HuH-7.5 (cell line): ENCODE results near the gene STK39.
"Not testable (repeated sequence)": the region's sequence is repeated elsewhere in the genome, so short reads cannot be mapped to it uniquely, and the experiment has no call there.

ENCODE experiments used
- DNase-seq: peaks from one replicate; pipeline ENCODE4 v3.0.0; 2011; ENCODE audit warnings: low spot score

Gene STK39

DNA sequence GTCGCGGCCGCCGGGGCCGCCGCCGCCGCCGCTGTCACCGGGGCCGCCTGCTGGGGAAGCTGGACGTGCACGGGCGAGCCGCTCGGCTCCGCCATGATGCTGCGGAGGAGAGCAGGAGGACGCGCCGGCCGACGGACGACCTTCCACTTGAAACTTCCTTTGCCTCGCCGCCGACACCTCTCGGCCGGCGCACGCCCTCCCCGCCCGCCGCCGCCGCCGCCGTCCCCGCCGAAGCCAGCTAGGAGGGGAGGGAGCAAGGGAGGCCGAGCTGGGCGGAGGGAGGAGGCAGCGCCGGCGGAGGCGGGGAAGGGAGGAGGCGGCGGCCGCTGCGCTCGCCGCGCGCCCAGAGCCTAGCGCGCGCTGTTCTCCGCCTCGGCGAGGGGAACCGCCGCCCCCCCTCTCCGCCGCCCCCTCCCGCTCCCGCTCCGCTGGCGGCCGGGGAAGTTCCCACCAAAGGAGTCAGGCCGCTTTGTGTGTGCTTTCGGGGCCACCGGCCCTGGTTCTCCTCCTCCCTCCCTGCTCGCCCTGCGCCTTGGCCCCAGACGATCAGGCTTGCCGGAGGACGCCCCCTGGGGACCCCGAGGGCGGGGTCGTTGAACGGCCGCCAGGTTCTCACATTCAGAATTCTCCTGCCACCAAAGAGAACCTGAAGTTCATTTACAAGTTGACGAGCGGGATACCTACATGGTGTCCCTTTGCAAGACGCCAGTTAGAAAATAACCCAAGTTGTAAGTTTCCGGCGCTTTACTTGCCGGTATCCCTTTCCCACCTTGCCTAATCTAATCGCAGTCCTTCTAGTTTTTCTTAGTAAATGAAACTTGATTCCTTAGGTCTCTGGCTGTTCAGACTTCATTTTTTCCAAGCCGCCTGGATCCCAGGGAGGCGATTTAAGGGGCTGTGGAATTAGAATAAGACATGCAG lies at the start of gene STK39:
STK39 (minus strand) TSS at position 255 of the 921 bp plus-strand sequence; CDS start at position 95, 160 bp downstream.
- peak; percentile 66 for DNase-seq

DNA sequence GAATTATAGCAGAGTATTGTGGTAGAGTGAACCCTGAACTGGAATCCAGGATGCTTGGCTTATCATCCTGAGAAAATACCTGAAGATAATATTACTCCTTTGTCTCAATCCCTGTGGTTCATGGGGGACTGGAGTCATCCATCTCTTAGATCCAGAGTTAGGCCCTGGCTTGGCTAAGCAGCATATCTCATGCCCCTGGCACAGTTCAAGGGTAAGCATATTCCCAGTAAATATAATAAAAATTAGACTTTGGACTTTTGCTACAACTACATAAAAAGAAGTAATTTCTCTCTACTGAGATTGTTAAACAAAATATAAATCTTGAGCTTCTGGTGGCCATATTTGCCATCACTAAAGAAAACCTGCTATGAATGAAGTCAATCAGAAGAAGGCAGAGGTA lies 47.7 kb upstream of the STK39 start:
- DNase-seq = no peak

DNA sequence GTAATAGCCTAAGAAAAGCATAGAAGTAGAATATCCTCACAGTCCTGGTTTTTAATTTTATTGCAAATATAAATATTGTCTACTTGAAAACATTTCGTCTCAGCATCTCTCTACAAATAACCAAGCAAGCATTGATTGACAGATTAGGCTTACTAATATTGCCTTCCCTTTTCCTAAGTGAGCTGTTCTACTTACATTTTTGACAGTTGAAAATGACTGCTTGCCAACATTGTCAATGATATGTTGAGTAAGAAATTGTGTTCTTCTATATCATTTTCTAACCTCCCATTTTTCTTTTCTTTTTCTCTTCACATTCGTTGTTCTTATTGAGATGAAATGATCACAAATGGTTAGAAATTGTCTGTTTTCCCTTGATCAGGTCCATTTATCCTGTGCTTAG lies 47.0 kb upstream of the STK39 start:
- no peak for DNase-seq

DNA sequence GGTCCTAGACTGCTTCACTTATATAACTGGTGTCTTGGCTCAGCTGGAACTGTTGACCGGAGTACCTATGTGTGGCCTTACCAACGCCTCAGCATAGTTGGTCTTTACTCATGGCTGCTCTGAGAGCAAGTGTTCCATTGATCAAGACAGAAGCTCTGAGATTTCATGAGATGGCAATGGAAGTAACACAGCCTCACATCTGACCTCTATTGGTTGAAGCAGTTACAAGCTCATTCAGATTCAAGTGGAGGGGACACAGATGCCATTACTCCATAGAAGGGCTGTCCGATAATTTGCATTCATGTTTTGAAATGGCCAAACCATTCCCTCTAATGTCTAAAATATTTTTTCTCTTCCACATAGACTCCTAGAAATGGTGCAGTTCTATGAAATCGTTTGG lies 46.4 kb upstream of the STK39 start:
- DNase-seq = no peak

DNA sequence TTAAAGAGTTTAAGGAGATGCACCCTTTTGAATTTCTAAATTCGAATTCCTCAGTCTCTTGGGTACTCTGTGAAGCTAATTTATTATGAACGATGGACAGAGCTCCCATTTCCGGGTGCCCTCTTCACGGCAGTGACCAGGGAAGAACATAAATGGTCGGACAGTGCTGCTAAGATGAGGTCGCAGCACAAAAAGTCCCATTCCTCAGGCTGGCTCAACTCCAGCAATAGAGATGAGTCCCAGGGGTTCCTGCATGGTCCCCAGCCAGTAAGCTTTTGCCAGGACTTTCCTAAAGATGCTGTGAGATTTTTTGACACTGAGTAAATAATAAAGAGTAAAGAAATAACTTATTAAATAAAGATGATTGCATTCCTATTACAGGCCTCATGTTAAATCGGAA lies 43.0 kb upstream of the STK39 start:
- no peak for DNase-seq

DNA sequence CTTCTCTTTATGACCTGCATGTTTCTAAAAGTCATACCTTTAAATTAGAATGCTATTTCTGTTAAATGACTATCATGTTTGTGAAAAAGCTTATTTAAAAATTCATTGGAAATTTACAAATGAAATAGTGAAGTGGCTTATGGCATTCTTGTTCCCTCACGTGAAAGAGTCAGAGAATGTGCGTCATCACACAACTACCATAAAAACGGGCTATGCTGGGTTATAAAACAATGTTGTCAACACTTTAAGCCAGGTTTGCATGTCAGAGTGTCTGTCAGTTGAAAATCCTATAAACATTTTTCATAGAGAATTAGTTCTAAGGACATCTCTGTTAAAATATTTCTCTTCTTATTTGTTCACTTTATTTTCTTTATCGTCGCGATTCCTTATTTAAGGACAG lies 42.5 kb upstream of the STK39 start:
- DNase-seq = no peak

DNA sequence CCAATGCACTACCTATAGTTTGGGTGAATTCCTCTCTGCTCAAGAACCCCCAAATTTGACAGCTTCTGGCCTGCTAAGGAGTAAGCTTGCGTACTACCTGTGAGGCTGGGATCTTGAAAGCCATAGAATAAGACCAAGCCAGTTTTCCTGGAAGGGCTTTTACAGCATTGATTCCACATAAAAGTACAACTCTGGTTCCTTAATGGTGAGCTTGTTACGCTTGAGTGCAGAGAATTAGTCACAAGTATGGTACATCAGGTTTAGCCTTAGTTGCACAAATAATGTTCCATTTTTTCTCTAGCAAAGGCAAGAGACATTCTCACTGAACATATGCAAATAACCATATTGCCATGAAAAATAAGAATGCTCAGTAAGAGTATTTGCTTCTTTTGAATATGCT lies 39.1 kb upstream of the STK39 start:
- no peak for DNase-seq

DNA sequence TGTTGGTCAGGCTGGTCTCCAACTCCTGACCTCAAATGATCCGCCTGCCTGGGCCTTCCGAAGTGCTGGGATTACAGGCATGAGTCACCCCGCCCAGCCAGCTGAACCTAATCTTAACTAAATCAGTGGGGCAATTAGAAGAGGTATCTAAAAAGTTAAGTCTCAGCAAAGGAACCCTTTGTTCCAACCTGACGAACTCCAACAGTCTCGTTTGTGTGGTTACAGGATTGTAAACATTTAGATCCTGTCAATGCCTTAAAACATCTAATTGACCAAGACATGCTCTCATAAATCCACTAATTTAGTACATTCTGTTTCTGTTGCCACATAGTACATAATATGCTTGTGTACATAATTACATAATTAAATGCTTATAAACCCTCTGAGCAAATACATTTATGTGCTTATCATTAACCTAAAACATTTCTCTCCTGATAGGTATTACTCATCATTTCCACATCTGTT lies 31.1 kb upstream of the STK39 start:
- peak; percentile 13 for DNase-seq

DNA sequence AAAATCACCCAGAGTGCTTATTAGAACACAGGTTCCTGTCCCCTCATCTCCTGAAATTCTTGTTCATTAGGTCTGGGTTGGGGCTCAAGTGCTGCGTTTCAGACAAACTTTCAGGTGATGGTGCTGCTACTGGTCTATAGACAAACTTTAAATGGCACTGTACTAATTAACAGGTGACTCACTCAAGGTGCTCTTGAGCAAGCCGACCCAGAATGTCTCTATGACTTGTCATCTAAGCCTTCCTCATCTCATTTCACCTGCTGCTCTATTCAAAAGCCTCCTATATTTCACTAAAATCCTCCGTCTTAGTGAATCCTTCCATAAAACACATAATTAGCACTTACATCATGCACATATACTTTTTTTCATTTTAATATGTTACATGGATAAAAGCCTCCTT lies 29.9 kb upstream of the STK39 start:
- DNase-seq = no peak

DNA sequence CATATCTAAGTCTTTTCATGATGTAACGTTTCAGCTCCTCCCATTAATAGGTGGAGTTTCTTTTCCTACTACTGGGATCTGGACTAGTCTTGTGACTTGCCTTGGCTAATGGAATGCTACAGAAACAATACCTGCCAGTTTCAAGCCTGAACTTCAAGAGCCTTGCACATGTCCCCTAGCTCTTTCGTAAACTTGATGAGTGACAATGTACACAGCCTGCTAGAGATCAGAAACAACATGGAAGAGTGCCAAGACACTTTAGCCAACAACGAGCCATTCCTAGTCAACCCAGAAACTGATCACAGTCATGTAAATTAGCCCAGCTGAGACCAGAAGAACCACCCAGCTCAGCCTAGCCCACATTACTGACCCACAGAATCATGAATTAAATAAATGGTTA lies 24.8 kb upstream of the STK39 start:
- DNase-seq = peak; percentile 32

DNA sequence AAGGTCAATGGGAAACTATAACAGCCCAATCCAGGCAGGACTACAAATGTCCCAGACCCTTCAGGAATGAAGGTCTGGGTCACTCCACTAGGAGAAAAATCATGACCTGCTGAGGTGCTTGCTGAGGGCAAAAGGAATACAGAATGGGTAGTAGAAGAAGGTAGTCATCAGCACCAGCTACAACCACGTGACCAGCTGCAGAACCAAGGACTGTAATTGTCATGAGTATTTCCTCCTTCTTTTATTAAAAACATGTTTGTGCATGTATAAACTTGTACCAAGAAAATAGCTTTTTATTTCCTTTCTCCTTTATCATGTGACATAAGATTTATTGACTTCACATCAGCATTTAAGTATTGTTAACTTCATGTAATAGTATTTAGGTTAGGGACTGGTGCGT lies 15.5 kb upstream of the STK39 start:
- DNase-seq = not testable (repeated sequence)

DNA sequence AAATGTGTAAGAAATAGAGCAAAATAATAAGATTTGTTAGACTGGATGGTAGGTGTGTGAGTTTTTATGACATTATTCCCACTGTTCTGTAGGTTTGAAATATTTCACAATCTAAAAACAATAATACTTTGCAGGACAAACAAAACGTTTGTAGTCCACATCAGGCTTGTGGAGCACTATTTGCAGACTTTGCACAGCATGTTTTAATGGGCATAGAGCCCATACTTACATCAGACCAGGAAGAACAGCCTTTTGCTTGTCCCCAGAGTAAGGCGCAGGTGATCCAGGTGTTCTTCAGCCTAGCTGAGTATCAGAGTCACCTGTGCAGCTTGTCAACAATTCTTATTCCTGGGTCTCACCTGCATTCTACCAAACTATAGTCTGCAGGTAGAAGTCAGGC lies 9.1 kb upstream of the STK39 start:
- DNase-seq = no peak

DNA sequence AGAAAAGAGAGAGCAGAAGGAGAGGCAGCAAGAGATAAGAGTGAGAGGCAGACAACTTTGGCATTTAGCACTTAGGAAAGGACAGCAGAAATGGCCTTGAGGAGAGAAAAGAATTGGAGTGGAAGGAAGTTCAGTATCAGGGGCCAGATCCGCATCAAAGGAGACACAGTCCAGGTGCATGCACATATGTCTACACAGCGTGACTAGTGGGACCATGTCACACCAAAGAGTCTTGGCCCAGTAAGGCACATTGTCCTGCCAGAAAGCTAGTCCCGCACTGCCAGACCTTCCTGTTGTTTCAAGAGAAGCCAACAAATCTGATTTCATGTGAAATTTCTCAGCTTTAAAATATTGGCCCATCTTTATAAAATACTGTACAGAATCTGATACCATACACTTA lies 8.5 kb upstream of the STK39 start:
- DNase-seq = no peak

DNA sequence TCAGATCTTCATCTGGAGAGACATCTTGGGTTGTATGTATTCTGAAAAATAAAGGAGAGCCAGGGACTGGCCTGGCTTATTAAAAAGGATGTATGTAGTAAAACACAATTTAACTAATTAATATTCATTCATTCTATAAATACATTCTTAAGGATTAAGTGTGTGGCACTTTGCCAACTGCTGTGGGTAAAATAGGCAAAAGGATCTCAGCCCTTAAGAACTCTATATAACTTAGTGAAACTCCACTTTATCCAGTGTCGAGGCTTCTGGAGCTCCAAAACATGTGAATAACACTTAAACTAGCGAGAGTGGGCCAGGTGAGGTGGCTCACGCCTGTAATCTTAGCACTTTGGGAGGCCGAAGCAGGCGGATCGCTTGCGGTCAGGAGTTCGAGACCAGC lies 7.7 kb upstream of the STK39 start:
- DNase-seq = no peak

DNA sequence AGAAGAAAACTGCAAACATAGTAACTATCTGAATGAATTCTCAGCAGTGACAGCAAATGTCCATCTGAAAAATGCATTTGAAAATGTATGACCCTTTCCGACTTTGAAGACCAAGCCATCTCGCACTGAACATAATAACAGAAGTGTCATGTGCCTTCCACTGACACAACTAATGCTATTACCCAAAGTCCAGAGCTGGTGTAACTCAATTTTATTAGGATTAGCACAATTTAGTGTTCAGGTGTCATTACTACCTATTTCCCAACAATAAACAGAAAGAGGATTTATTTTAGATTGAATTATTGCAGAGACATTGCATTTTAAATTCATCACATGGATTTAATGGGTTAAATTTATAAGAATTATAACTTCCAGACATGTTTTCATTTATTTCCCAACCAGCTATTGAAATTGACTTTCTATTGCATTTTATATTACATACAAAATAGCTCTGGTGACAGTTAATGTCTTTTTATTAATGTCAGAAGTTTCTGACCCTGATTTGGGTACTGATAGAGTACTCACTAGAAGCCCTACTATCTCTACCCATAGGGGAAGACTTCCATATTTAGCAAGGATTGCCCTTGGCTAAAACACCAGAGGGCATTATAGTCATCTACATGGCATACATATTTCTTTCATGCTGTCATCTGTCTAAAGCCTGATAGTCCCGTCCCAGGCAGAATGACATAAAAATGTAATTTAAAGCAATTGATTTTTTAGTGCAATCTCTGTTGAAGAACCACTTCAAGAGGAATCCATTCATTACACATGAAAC lies 7.0 kb upstream of the STK39 start:
- no peak for DNase-seq

DNA sequence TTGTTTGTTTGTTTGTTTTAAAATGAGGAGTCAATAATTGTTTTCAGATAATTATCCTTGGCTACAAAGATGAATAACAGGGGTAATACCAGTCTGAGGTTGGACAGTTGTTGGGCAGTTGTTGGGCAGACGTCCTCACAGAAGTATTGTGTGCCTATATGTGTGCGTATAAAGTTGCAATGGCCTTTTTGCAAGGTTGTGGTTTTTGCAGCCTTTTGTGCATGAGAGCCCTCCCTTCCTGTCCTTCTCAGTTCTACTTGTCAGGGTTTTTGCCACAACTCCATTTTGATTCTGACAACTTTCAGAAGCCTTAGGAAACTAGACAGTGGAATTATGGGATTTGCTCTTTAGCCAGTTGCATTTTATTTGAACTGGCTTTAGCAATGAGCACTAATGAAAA lies 6.0 kb upstream of the STK39 start:
- no peak for DNase-seq

DNA sequence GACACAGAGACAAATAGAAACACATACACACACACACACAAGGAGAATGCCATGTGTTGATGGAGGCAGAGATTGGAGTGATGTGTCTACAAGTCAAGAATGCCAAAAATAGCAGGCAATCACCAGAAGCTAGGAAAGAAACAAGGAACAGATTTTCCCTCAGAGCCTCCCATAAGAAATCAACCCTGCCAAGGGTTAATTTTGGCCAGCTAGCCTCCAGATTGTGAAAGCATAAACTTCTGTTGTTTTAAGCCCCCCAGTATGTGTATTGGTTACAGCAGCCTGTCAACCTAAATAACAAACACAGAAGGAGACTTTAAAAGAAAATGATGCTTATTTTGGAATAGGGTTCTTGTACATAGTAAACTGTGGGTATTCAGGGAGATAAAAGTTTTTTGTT lies 5.6 kb upstream of the STK39 start:
- no peak for DNase-seq

DNA sequence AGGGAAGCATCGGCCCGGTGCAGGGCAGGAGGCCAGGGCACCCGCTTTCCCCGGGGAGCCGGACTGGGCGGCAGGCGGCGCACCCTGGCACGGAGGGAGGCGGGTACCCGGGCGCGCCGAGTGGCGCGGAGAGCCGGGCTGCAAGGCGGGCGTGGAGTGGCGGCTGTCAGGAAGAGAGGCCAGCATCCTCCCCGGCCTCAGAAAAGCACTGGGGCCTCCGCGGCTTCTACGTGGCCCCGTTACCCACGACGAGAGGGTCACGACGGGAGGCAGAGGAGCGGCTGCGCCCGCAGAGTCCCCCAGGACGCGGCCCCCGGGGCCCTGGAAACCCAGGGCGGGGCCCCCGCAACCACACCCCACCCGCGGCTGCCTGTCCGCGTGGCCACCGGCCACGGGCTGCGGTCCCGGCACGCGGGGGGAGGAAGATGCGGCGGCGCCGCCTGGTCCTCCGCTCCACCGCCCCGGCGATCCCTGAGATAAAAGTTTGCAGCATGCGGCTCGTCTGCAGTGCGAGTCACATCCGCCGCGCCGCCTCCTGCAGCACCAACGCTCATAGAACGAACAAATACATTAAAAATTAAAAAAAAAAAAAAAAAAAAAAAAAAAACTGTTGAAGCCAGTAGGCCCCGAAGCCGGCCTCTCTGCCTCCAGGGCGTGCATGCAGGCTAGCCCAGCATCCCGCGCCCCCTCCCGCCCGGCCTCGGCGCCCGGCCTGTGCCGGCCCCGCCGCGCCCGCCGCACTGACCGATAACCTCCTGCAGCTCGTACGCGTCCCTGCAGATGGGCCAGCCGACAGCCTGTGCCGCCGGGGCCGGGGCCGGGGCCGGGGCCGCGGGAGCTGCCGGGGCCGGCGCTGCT lies 683 bp downstream of the STK39 start:
- DNase-seq = peak; percentile 52

DNA sequence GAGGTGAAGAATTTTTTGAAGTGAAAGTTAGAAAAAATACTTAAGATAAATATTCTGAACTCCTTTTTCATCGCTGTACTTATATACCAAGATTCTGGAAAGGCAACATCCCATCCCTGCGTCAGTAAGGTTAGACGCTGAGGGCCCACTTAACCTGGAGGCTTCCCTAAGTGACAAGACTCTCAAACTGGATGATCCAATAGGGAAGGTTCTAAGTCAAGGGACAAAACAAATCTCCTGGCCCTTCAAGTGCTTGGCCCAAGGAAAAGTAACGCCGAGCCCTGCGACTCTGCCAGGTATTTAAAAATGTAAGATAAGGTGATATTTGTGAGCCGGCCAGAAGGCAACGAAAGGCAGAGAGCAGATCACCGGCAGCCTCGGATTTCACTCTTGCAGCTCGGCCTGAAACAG lies 1.3 kb downstream of the STK39 start:
- no peak for DNase-seq

DNA sequence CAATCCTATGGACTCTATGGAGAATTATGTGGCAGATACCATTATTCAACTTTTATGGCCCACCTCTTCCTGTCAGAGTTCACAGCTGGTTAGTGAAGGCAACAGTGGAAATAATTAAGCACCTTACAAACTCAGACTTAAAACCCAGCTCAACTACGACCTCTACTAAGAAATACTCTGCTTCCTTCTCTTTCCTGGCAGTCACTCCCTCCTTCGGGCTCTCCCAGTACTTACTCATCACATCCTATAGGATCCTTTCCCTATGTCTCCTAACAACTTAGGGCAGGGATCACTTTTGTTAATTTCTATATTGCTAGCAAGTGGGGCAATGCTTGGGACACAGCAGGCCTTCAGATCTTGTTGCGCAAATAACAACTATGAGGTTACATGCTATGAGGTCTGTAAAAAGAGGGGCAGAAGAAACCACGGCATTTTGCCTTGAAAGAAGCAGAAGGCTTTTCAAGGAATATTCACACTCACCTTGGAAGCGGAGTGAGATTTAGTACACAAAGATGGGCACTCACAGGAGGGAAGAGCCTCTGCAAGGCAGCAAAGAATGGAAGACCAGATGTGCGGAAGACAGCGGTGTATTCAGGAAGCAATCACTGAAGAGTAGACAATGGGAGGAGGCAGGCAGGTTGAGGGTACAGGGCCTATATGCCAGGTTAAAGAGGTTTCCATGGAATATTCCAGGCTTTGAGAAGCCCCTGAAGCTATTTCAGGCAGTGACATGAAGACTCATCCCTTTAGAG lies 2.1 kb downstream of the STK39 start:
- no peak for DNase-seq

DNA sequence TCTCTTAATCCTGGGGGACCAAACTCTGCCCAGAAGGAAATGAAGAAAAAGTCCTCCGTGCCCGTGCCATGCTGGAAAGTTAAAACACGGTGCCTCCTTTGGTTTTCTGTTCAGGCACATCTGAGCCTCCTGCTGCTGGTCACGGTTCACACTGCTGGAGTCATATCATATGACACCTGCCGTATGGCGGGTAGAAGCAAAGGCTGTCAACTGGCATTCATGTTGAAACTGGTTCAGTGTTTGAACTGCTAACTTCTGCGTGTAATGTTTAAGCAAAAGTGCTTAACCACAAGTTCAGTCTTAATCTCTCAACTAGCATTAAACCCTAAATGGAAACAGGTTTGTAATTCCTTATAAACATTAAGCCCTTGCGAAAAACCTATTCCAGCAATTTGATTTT lies 3.1 kb downstream of the STK39 start:
- no peak for DNase-seq

DNA sequence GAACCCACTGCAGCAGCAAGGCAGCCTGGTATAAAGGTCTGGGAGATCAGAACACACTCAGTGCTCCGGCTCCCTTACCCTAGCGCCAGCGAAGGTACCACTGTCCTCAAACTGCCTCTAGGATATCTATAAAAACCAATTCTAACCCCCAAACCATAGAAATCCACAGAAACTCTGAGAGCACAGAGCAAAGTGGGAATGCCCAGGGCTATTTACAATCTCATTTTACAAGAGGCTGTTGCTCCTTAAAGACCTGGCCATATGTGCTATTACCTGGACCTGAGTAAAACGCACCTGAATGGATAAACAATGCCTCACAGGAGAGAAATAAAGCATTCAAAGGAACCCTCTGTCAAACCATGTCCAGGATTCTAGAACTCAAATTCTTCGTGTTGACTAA lies 4.3 kb downstream of the STK39 start:
- no peak for DNase-seq
